ENCODE data around the gene AK8.

DNA sequence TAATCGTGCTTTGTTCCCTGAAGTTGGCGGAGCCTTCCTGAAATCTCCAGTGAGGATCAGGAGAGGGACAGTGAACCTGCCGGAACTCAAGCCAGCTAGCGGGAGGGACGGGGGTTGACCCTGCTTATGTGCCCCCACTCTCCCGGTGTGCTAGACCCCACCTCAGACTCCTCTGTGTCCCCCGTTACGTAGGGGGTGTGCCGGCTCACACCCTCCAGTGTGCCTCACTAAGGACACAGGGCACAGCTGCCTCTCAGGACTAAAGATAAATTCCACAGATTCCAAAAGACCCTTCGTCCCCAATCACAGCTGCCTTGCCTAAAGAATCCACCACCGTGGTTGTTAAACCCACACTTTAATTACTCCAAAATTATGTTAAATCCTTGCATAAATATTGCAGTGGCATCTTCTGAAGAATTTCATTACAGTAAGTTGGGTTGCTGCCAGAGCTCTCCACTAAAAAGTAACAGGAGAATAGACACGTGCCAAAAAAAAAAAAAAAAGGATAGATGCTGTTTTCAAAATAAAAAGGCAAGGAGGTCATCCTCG, 134.1 kb downstream of the AK8 start:
- TF ChIP-seq POLR2A (IDR thresholded peaks at IDR 0.05) (no peak), CTCF (IDR thresholded peaks at IDR 0.05) (no peak)

Data from body of pancreas (tissue), 4 donors.